ENCODE measurements around the gene GDPD3.
A peak's percentile ranks its signal among the peaks of the same experiment; 100 is the strongest.

- TF ChIP-seq POLR2A (IDR thresholded peaks at IDR 0.05) (no peak), CTCF (IDR thresholded peaks at IDR 0.05) (no peak), POLR2AphosphoS5 (IDR thresholded peaks at IDR 0.05) (peak; percentile 16)
These were observed 23.8 kb upstream of the GDPD3 start for GRCh38 chr16:30136971-30137605.
